ENCODE measurements around the gene SRPK3.
"Not testable (repeated sequence)": the region's sequence is repeated elsewhere in the genome, so short reads cannot be mapped to it uniquely, and the experiment has no call there.

Gene SRPK3

GRCh38 chrX:153814591-153815315 is 33.9 kb downstream of the SRPK3 start:
- no peak for DNase-seq

- peak; percentile 47 for DNase-seq
Measured at GRCh38 chrX:153816831-153817690, 36.2 kb downstream of the SRPK3 start.

- DNase-seq, result not testable (repeated sequence)
Measured at GRCh38 chrX:153818064-153818463, 37.2 kb downstream of the SRPK3 start.

- DNase-seq, result peak; percentile 71
Measured at GRCh38 chrX:153818571-153819383, 37.9 kb downstream of the SRPK3 start.

GRCh38 chrX:153819384-153820040 is 38.7 kb downstream of the SRPK3 start:
- no peak for DNase-seq

- DNase-seq, result no peak
Measured at GRCh38 chrX:153820601-153821000, 39.8 kb downstream of the SRPK3 start.

GRCh38 chrX:153821066-153821465 is 40.2 kb downstream of the SRPK3 start:
- DNase-seq, result peak; percentile 15

- DNase-seq, result no peak
Measured at GRCh38 chrX:153824348-153824747, 43.5 kb downstream of the SRPK3 start.

- DNase-seq, result no peak
Measured at GRCh38 chrX:153825042-153825441, 44.2 kb downstream of the SRPK3 start.

- DNase-seq, result no peak
Measured at GRCh38 chrX:153827016-153827415, 46.2 kb downstream of the SRPK3 start.

GRCh38 chrX:153827903-153828302 is 47.1 kb downstream of the SRPK3 start:
- DNase-seq, result no peak

GRCh38 chrX:153828308-153828707 is 47.5 kb downstream of the SRPK3 start:
- DNase-seq, result no peak

GRCh38 chrX:153828723-153829548 is 48.1 kb downstream of the SRPK3 start:
- DNase-seq, result no peak

- no peak for DNase-seq
Measured at GRCh38 chrX:153829549-153829798, 48.6 kb downstream of the SRPK3 start.

- DNase-seq, result peak; percentile 35
Measured at GRCh38 chrX:153829799-153830639, 49.2 kb downstream of the SRPK3 start, which contains the start of gene PDZD4. PDZD4 (minus strand) TSS chrX:153830544; CDS start chrX:153830298, 246 bp downstream.

GRCh38 chrX:153830640-153831428 is 50.0 kb downstream of the SRPK3 start:
- no peak for DNase-seq

GRCh38 chrX:153831429-153832150 is 50.7 kb downstream of the SRPK3 start:
- no peak for DNase-seq

GRCh38 chrX:153832728-153833127 is 51.9 kb downstream of the SRPK3 start:
- no peak for DNase-seq
